ENCODE measurements around the gene FHL1. TPM values are rescaled to one million over a fixed set of nuclear protein-coding genes. Genes with fewer than 3 reads are reported as not detected.

The FHL1 gene
- total RNA-seq, 2 experiments from 2014 or later, result 17.7 to 20.5 TPM

GRCh38 chrX:136205882-136206380 is 58.6 kb downstream of the FHL1 start:
- Mint-ChIP-seq H3K27ac (no peak overlapping the region), H3K27me3 (ENCODE audit: low read depth) (no peaks in the 10 kb centered on the region), H3K36me3 (ENCODE audit: low read depth) (peaks cover 10% of the 10 kb centered on the region), H3K9me3 (no peaks in the 10 kb centered on the region), H3K4me3 (no peak overlapping the region), H3K4me1 (ENCODE audit: low read depth) (peaks cover 31% of the 10 kb centered on the region)
- intact Hi-C loops (cut with micrococcal nuclease), result no loop called here
- CTCF ChIA-PET, result no interaction called here
- DNase-seq, result no peak

GRCh38 chrX:136206916-136207315 is 59.6 kb downstream of the FHL1 start:
- intact Hi-C loops (cut with micrococcal nuclease), result no loop called here

DNA sequence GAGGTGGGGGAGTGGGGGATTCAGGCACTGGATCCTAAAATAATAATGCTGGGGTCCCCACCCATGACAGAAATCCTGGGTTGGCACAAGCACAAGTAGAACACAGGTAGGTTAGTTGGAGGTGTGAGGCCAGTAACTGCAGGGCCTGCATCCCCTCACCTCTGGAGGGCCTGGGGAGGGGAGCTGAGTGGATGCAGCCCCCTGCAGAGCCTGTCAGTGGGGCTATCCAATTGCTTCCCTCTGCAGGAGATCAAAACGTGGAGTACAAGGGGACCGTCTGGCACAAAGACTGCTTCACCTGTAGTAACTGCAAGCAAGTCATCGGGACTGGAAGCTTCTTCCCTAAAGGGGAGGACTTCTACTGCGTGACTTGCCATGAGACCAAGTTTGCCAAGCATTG is 60.2 kb downstream of the FHL1 start:
- no peaks in the 10 kb centered on the region for H3K9me3 Mint-ChIP-seq
- H3K36me3 Mint-ChIP-seq (ENCODE audit: low read depth), result peaks cover 10% of the 10 kb centered on the region
- CTCF ChIA-PET, result interaction anchor here (0.8 kb wide), 1 partner anchor 46 kb away, joined by 4 read pairs; no protein-coding TSS in a partner anchor
- no peak overlapping the region for H3K27ac Mint-ChIP-seq
- peaks cover 30% of the 10 kb centered on the region for H3K4me1 Mint-ChIP-seq (ENCODE audit: low read depth)
- H3K4me3 Mint-ChIP-seq, result no peak overlapping the region
- H3K27me3 Mint-ChIP-seq (ENCODE audit: low read depth), result no peaks in the 10 kb centered on the region
- intact Hi-C loops (cut with micrococcal nuclease), result no loop called here
- DNase-seq, result no peak

More at GRCh38 chrX:136206916-136207315, 59.6 kb downstream of the FHL1 start:
- Mint-ChIP-seq H3K4me1 (ENCODE audit: low read depth) (peaks cover 31% of the 10 kb centered on the region), H3K4me3 (no peak overlapping the region), H3K27me3 (ENCODE audit: low read depth) (no peaks in the 10 kb centered on the region), H3K9me3 (no peaks in the 10 kb centered on the region), H3K36me3 (ENCODE audit: low read depth) (peaks cover 10% of the 10 kb centered on the region), H3K27ac (no peak overlapping the region)
- CTCF ChIA-PET, result interaction anchor here (0.8 kb wide), 1 partner anchor 45 kb away, joined by 4 read pairs; no protein-coding TSS in a partner anchor
- no peak for DNase-seq

DNA sequence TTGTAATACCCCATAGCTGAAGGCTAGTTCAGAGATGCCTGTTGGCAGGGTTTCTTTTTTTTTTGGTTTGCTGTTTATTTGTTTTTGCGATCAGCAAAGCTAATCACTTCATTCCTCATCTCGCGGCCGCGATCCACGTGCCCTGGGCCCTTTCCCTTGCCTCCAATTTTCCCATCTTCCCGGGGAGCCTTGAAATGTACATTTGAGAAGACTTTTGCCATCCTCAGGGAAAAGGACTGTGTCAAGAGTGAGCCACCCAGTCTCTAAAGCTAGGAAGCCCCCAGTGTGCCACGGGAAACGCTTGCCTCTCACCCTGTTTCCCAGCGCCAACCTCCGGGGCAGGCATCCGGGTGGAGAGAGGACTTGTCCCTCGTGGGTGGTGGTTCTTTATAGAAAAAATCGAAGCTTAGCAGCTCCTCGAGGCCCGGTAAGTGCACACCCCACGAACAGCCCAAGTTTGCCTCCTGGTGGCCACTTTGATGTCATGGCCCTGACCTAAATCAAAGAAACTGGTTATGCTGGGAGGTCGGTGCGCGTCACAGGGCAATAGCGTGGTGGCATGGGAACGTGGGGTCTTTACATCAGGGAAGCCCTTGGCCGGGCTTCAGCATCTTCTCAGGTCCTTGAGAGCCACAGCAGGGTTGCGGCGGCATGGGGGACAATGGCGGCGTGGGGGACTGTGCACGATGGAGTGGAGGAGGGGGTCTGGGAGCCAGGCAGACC is 61.8 kb downstream of the FHL1 start:
- H3K4me1 Mint-ChIP-seq (ENCODE audit: low read depth), result peaks cover 13% of the 10 kb centered on the region
- DNase-seq, result peak; percentile 39

DNA sequence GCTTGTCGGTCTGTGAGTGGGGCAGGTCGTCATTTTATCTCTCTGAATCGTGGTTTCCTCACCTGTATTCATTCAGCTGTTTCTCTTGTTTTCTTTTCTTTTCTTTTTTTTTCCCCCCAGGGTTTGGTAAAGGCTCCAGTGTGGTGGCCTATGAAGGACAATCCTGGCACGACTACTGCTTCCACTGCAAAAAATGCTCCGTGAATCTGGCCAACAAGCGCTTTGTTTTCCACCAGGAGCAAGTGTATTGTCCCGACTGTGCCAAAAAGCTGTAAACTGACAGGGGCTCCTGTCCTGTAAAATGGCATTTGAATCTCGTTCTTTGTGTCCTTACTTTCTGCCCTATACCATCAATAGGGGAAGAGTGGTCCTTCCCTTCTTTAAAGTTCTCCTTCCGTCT is 62.4 kb downstream of the FHL1 start:
- Mint-ChIP-seq H3K27me3 (ENCODE audit: low read depth) (no peaks in the 10 kb centered on the region), H3K4me1 (ENCODE audit: low read depth) (peaks cover 7% of the 10 kb centered on the region), H3K27ac (no peak overlapping the region), H3K36me3 (ENCODE audit: low read depth) (peaks cover 12% of the 10 kb centered on the region), H3K4me3 (no peak overlapping the region), H3K9me3 (no peaks in the 10 kb centered on the region)
- intact Hi-C loops (cut with micrococcal nuclease), result no loop called here
- DNase-seq, result no peak
- CTCF ChIA-PET, result interaction anchor here (1.0 to 1.6 kb wide), 2 partner anchors 59 to 182 kb away, joined by 5 to 13 read pairs; no protein-coding TSS in a partner anchor

More for the DNA sequence above, 61.8 kb downstream of the FHL1 start:
- Mint-ChIP-seq H3K27me3 (ENCODE audit: low read depth) (no peaks in the 10 kb centered on the region), H3K9me3 (no peaks in the 10 kb centered on the region), H3K4me3 (no peak overlapping the region), H3K27ac (no peak overlapping the region), H3K36me3 (ENCODE audit: low read depth) (peaks cover 12% of the 10 kb centered on the region)
- CTCF ChIA-PET, result interaction anchor here (1.0 to 1.6 kb wide), 2 partner anchors 59 to 181 kb away, joined by 5 to 13 read pairs; no protein-coding TSS in a partner anchor
- intact Hi-C loops (cut with micrococcal nuclease), result no loop called here

DNA sequence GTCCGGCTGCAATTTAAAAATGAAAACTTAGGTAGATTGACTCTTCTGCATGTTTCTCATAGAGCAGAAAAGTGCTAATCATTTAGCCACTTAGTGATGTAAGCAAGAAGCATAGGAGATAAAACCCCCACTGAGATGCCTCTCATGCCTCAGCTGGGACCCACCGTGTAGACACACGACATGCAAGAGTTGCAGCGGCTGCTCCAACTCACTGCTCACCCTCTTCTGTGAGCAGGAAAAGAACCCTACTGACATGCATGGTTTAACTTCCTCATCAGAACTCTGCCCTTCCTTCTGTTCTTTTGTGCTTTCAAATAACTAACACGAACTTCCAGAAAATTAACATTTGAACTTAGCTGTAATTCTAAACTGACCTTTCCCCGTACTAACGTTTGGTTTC is 62.9 kb downstream of the FHL1 start:
- Mint-ChIP-seq H3K9me3 (no peaks in the 10 kb centered on the region), H3K36me3 (ENCODE audit: low read depth) (peaks cover 12% of the 10 kb centered on the region), H3K27ac (no peak overlapping the region), H3K4me3 (no peak overlapping the region), H3K27me3 (ENCODE audit: low read depth) (no peaks in the 10 kb centered on the region), H3K4me1 (ENCODE audit: low read depth) (peaks cover 3% of the 10 kb centered on the region)
- intact Hi-C loops (cut with micrococcal nuclease), result no loop called here
- CTCF ChIA-PET, result interaction anchor here (1.4 kb wide), 1 partner anchor 183 kb away, joined by 3 read pairs; no protein-coding TSS in a partner anchor
- DNase-seq, result no peak

DNA sequence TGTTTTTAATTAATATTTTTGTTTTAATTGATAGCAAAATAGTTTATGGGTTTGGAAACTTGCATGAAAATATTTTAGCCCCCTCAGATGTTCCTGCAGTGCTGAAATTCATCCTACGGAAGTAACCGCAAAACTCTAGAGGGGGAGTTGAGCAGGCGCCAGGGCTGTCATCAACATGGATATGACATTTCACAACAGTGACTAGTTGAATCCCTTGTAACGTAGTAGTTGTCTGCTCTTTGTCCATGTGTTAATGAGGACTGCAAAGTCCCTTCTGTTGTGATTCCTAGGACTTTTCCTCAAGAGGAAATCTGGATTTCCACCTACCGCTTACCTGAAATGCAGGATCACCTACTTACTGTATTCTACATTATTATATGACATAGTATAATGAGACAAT is 63.5 kb downstream of the FHL1 start:
- H3K27ac Mint-ChIP-seq, result no peak overlapping the region
- CTCF ChIA-PET, result interaction anchor here (1.4 kb wide), 1 partner anchor 183 kb away, joined by 3 read pairs; no protein-coding TSS in a partner anchor
- peaks cover 12% of the 10 kb centered on the region for H3K36me3 Mint-ChIP-seq (ENCODE audit: low read depth)
- no peak for DNase-seq
- H3K9me3 Mint-ChIP-seq, result no peaks in the 10 kb centered on the region
- no peaks in the 10 kb centered on the region for H3K27me3 Mint-ChIP-seq (ENCODE audit: low read depth)
- H3K4me1 Mint-ChIP-seq (ENCODE audit: low read depth), result peaks cover 3% of the 10 kb centered on the region
- H3K4me3 Mint-ChIP-seq, result no peak overlapping the region
- intact Hi-C loops (cut with micrococcal nuclease), result no loop called here

DNA sequence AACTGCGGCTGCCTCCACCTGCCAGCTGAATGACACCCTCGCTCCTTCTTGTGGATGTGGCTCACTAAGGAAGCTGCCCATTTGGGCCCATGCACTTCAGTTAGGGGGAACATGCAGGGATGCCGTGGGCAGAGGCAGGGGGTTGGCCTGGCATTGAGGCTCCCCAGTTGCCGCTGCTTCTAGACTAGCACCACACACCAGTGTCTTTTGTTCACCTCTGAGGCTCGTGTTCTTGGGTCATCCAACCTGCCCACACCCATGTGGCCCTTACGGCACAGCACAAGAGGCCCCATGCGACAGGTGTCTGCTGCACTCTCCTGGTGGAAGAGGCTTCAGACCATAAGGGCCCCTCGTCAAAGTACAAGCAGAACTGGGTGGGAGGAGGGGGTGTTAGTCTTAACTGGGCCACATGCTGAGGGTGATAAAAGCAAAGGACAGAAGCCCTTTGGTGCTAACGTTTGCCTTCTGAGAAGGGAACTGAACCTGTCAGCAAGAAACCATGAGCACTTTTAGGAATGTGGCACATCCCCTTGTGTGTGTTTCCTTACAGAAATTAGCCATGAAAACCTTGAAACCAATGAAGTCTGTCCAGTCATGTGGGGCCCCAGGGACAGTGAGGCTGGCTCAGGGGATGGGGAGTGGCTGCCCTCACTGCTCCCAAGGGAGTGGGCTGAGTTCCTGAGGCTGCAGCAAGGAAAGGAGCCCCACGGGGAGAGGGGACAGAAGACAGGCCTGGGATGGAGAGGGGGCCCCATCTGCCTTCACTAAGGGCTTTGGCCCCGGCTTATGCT is 64.6 kb downstream of the FHL1 start:
- H3K36me3 Mint-ChIP-seq (ENCODE audit: low read depth), result peaks cover 12% of the 10 kb centered on the region
- no peak overlapping the region for H3K27ac Mint-ChIP-seq
- no peaks in the 10 kb centered on the region for H3K9me3 Mint-ChIP-seq
- CTCF ChIA-PET, result interaction anchor here (1.4 kb wide), 1 partner anchor 184 kb away, joined by 3 read pairs; no protein-coding TSS in a partner anchor
- no peaks in the 10 kb centered on the region for H3K27me3 Mint-ChIP-seq (ENCODE audit: low read depth)
- no peak for DNase-seq
- no peaks in the 10 kb centered on the region for H3K4me1 Mint-ChIP-seq (ENCODE audit: low read depth)
- intact Hi-C loops (cut with micrococcal nuclease), result no loop called here
- no peak overlapping the region for H3K4me3 Mint-ChIP-seq

DNA sequence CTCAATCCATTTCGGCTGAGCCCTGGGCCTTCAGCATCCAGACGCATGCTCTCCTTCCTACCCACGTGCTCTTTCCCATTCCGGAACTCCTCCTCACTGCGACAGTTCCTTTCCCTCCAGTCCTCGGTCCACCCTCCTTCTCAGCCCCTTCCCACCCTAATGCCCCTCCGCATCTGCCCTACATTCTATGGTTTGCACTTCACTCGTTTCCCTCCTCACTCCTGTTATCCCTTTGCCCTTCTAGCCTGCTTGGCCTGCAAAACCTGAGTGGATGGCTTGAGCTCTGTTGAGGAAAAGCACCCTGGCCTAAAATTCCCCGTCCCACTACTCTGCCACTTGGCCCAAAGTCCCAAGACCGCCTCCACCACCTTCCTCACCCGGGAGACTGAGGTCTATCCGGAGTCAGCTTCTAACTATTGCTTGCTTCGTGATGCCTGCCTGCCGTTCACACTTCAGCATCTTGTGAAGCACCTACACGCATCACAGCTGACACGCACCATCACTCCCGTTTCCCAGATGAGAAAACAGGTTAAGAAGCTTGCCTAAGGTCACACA is 65.3 kb downstream of the FHL1 start:
- Mint-ChIP-seq H3K27ac (no peak overlapping the region), H3K4me1 (ENCODE audit: low read depth) (no peaks in the 10 kb centered on the region), H3K4me3 (no peak overlapping the region), H3K36me3 (ENCODE audit: low read depth) (peaks cover 8% of the 10 kb centered on the region), H3K9me3 (no peaks in the 10 kb centered on the region), H3K27me3 (ENCODE audit: low read depth) (no peaks in the 10 kb centered on the region)
- no peak for DNase-seq
- intact Hi-C loops (cut with micrococcal nuclease), result no loop called here
- CTCF ChIA-PET, result interaction anchor here (0.7 kb wide), 1 partner anchor 184 kb away, joined by 3 read pairs; no protein-coding TSS in a partner anchor

DNA sequence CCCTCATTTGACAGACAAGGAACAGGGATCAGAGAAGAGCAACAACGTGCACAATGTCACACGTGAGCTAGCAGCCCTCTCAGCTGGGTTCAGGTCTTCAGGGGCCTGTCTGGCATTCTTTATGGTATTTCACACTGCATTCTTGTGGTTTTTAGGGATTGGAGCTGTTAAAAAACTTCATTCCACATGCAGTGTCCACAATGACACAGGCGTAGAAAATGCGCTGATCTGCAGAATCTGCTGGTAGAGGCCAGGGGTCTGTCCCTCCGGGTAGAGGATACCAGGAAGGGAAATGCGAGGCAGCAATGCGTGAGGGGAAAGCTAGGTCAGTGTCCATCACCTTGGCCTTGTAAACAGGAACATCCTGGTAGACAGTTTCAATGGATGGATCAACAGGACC is 67.2 kb downstream of the FHL1 start:
- intact Hi-C loops (cut with micrococcal nuclease), result no loop called here
- H3K9me3 Mint-ChIP-seq, result no peaks in the 10 kb centered on the region
- H3K36me3 Mint-ChIP-seq (ENCODE audit: low read depth), result peaks cover 10% of the 10 kb centered on the region
- no peaks in the 10 kb centered on the region for H3K4me1 Mint-ChIP-seq (ENCODE audit: low read depth)
- CTCF ChIA-PET, result no interaction called here
- no peak overlapping the region for H3K4me3 Mint-ChIP-seq
- no peak for DNase-seq
- no peaks in the 10 kb centered on the region for H3K27me3 Mint-ChIP-seq (ENCODE audit: low read depth)
- H3K27ac Mint-ChIP-seq, result no peak overlapping the region

- DNase-seq, result no peak
- no peaks in the 10 kb centered on the region for H3K9me3 Mint-ChIP-seq
- intact Hi-C loops (cut with micrococcal nuclease), result no loop called here
- H3K36me3 Mint-ChIP-seq (ENCODE audit: low read depth), result peaks cover 8% of the 10 kb centered on the region
- CTCF ChIA-PET, result no interaction called here
- no peak overlapping the region for H3K4me3 Mint-ChIP-seq
- H3K27ac Mint-ChIP-seq, result no peak overlapping the region
- H3K4me1 Mint-ChIP-seq (ENCODE audit: low read depth), result no peaks in the 10 kb centered on the region
- H3K27me3 Mint-ChIP-seq (ENCODE audit: low read depth), result no peaks in the 10 kb centered on the region
These were observed 68.2 kb downstream of the FHL1 start for GRCh38 chrX:136215559-136215958.

DNA sequence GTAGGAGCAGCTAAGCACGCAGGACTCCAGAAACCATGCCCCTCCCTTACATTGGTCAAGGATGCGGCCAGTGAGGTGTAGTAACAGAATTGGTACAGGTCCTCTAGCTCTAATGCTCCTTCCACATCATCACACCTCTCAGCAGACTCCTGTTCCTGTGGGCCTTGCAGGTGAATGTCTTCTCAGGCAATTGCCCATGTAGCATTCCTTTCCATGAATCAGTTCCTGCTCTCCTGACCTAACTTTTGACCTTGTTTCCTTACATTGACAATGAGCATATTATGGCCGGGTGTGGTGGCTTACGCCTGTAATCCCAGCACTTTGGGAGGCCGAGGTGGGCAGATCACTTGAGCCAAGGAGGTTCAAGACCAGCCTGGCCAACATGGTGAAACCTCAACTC is 72.6 kb downstream of the FHL1 start:
- no peaks in the 10 kb centered on the region for H3K27me3 Mint-ChIP-seq (ENCODE audit: low read depth)
- peaks cover 20% of the 10 kb centered on the region for H3K36me3 Mint-ChIP-seq (ENCODE audit: low read depth)

More for the DNA sequence above, 72.6 kb downstream of the FHL1 start:
- no peak for DNase-seq
- intact Hi-C loops (cut with micrococcal nuclease), result no loop called here
- Mint-ChIP-seq H3K9me3 (no peaks in the 10 kb centered on the region), H3K27ac (no peak overlapping the region), H3K4me1 (ENCODE audit: low read depth) (peaks cover 3% of the 10 kb centered on the region), H3K4me3 (no peak overlapping the region)
- CTCF ChIA-PET, result no interaction called here

Measured in activated naive CD4-positive, alpha-beta T cell treated with anti-CD3 and anti-CD28 coated beads for 36 hours (primary cell).